ENCODE measurements around the gene GTF2B. TPM values are rescaled to one million over a fixed set of nuclear protein-coding genes. Genes with fewer than 3 reads are reported as not detected.

GTF2B gene
- total RNA-seq, 1 donor from 2014 or later = 9.7 TPM

Other genes starting within 250 kb of the GTF2B start
- gene PKN2, start 207.3 kb downstream of the GTF2B start, total RNA-seq = 12.1 TPM
- gene KYAT3, start 101.1 kb upstream of the GTF2B start, total RNA-seq = 9.0 TPM
- gene RBMXL1, start 101.1 kb upstream of the GTF2B start, total RNA-seq = 7.6 TPM
- 4.3 TPM for gene GBP3, start 131.3 kb upstream of the GTF2B start, total RNA-seq
- gene GBP1, start 173.6 kb upstream of the GTF2B start, total RNA-seq = 11.1 TPM
- 7.8 TPM for gene GBP2, start 234.5 kb upstream of the GTF2B start, total RNA-seq